Neural progenitor cell (in vitro differentiated cells): ENCODE data around the gene CLDN15. TPM values are rescaled to one million over a fixed set of nuclear protein-coding genes. Genes with fewer than 3 reads are reported as not detected.

Experiments used
- DNase-seq: peaks from one replicate; pipeline ENCODE4 v3.0.0-alpha.2; 2016; ENCODE audit warnings: low spot score
- H2AFZ ChIP-seq: fragments of 200-600 bp; sonication (generic); replicated peaks from 2 replicates; pipeline ENCODE4 v1.6.1; 2016; ENCODE audit warnings: antibody characterized with exemption
- H3F3A ChIP-seq: fragments of 200-600 bp; sonication (generic); 2 replicates; pipeline ENCODE4 v1.6.1; 2016; ENCODE audit warnings: antibody characterized with exemption, low read depth
- H3K27ac ChIP-seq: fragments of 200-600 bp; sonication (generic); 2 replicates; pipeline ENCODE4 v1.5.1; 2016; ENCODE audit warnings: mild to moderate bottlenecking
- H3K27me3 ChIP-seq: fragments of 200-600 bp; sonication (generic); 2 replicates; pipeline ENCODE4 v1.6.1; 2016; ENCODE audit warnings: mild to moderate bottlenecking, moderate library complexity
- H3K36me3 ChIP-seq: fragments of 200-600 bp; sonication (generic); 2 replicates; pipeline ENCODE4 v1.5.1; 2016
- H3K4me1 ChIP-seq: fragments of 200-600 bp; sonication (generic); 2 replicates; pipeline ENCODE4 v1.6.1; 2016; ENCODE audit warnings: mixed run types
- H3K4me2 ChIP-seq: fragments of 200-600 bp; sonication (generic); 2 replicates; pipeline ENCODE4 v1.6.1; 2016
- H3K4me3 ChIP-seq: fragments of 200-600 bp; sonication (generic); 2 replicates; pipeline ENCODE4 v1.5.1; 2016
- H3K79me2 ChIP-seq: fragments of 200-600 bp; sonication (generic); 2 replicates; pipeline ENCODE4 v1.6.1; 2016; ENCODE audit warnings: low read depth
- H3K9ac ChIP-seq: fragments of 200-600 bp; sonication (generic); 2 replicates; pipeline ENCODE4 v1.6.1; 2016
- H3K9me3 ChIP-seq: fragments of 200-600 bp; sonication (generic); 2 replicates; pipeline ENCODE4 v1.5.1; 2016; ENCODE audit warnings: low read depth
- H4K20me1 ChIP-seq: fragments of 200-600 bp; sonication (generic); 2 replicates; pipeline ENCODE4 v1.6.1; 2016; ENCODE audit warnings: low read depth
- H3K27ac Mint-ChIP-seq: 3 replicates; pipeline ENCODE4 v1.8.0; 2021; ENCODE audit warnings: mixed read lengths
- H3K27me3 Mint-ChIP-seq: 2 replicates; pipeline ENCODE4 v1.8.0; 2022; ENCODE audit warnings: low read depth, mild to moderate bottlenecking, inconsistent platforms, moderate library complexity, mixed read lengths; ENCODE audit not compliant: insufficient read depth
- H3K36me3 Mint-ChIP-seq: 3 replicates; pipeline ENCODE4 v1.8.0; 2021; ENCODE audit warnings: mixed read lengths
- H3K4me1 Mint-ChIP-seq: 3 replicates; pipeline ENCODE4 v1.8.0; 2021; ENCODE audit warnings: mixed read lengths
- H3K4me3 Mint-ChIP-seq: 3 replicates; pipeline ENCODE4 v1.8.0; 2021; ENCODE audit warnings: mild to moderate bottlenecking, moderate library complexity, mixed read lengths
- H3K9me3 Mint-ChIP-seq: 3 replicates; pipeline ENCODE4 v1.8.0; 2020; ENCODE audit warnings: mixed read lengths
- CTCF ChIP-seq: fragments of 200-600 bp; sonication (generic); IDR thresholded peaks from 2 replicates; pipeline ENCODE4 v1.5.1; 2017; ENCODE audit warnings: antibody characterized with exemption, mild to moderate bottlenecking
- EZH2 ChIP-seq: fragments of 200-600 bp; sonication (generic); IDR thresholded peaks from 2 replicates; pipeline ENCODE4 v1.6.1; 2017; ENCODE audit warnings: antibody characterized with exemption, mild to moderate bottlenecking, moderate library complexity
- EZH2phosphoT487 ChIP-seq: fragments of 200-600 bp; sonication (generic); IDR thresholded peaks from 2 replicates; pipeline ENCODE4 v1.6.1; 2017; ENCODE audit warnings: antibody characterized with exemption
- total RNA-seq: library from RNA; depleted of rRNA; stranded (reverse); fragments of >200 nt; gene quantifications from 2 replicates; pipeline ENCODE4 v1.2.3, GENCODE V29; 2015; ENCODE audit warnings: low replicate concordance

CLDN15 gene
- total RNA-seq, 1 donor from 2014 or later = 1.2 TPM

GRCh38 chr7:101238226-101239182 lies 902 bp upstream of the CLDN15 start:
- Histone ChIP-seq H4K20me1 (peaks cover 5% of the 10 kb centered on the region), H3K9me3 (no peaks in the 10 kb centered on the region), H3K4me3 (no peak overlapping the region), H3K36me3 (no peaks in the 10 kb centered on the region), H3K27me3 (no peaks in the 10 kb centered on the region), H3K4me2 (no peak overlapping the region), H3K9ac (no peak overlapping the region), H2AFZ (no peak overlapping the region), H3K4me1 (no peaks in the 10 kb centered on the region), H3K79me2 (peaks cover 16% of the 10 kb centered on the region), H3F3A (peaks cover 4% of the 10 kb centered on the region), H3K27ac (no peak overlapping the region)
- H3K4me1 Mint-ChIP-seq = peaks cover 4% of the 10 kb centered on the region
- TF ChIP-seq CTCF (no peak), EZH2 (no peak), EZH2phosphoT487 (no peak)
- peaks cover 4% of the 10 kb centered on the region for H3K27me3 Mint-ChIP-seq
- H3K9me3 Mint-ChIP-seq = no peaks in the 10 kb centered on the region
- no peaks in the 10 kb centered on the region for H3K36me3 Mint-ChIP-seq
- no peak for DNase-seq
- H3K27ac Mint-ChIP-seq = peak overlapping the region; percentile 74
- no peak overlapping the region for H3K4me3 Mint-ChIP-seq

DNA sequence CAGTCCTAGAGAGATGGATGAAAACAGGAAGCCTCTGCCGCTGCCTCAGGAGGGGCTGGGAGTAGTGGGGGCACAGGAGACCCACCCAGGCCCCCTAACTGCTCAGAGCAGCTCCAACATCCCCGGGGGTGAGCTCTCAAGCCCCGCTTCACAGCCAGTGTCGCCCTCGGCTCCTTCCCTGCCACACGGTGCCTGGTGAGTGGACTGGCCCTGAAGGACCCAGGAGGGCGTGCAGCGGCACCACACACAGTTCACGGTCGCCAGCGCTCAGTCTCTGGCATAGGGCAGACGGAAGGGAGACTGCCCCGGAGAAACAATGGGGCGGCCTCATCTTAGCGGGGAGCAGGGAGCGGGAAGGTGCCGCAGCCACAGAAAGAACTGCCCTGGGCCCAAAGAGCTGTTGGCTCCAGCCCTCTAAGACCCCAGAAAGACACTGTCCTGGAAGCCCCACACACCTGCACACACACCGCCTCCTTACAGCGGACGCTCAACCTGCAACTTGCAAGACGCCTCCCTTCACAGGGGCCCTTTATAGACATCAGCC lies 1.2 kb downstream of the CLDN15 start:
- Histone ChIP-seq H3K27me3 (no peaks in the 10 kb centered on the region), H4K20me1 (peaks cover 3% of the 10 kb centered on the region), H3F3A (peaks cover 11% of the 10 kb centered on the region), H2AFZ (no peak overlapping the region), H3K27ac (no peak overlapping the region), H3K4me1 (no peaks in the 10 kb centered on the region), H3K79me2 (no peaks in the 10 kb centered on the region), H3K9ac (no peak overlapping the region), H3K9me3 (no peaks in the 10 kb centered on the region), H3K36me3 (no peaks in the 10 kb centered on the region), H3K4me2 (no peak overlapping the region), H3K4me3 (no peak overlapping the region)
- Mint-ChIP-seq H3K27ac (no peak overlapping the region), H3K27me3 (peaks cover 6% of the 10 kb centered on the region), H3K4me1 (peaks cover 5% of the 10 kb centered on the region), H3K4me3 (no peak overlapping the region), H3K9me3 (no peaks in the 10 kb centered on the region), H3K36me3 (peaks cover 1% of the 10 kb centered on the region)
- no peak for DNase-seq
- TF ChIP-seq CTCF (no peak), EZH2 (no peak), EZH2phosphoT487 (no peak)

GRCh38 chr7:101235522-101235921 lies 2.1 kb downstream of the CLDN15 start:
- Histone ChIP-seq H4K20me1 (peaks cover 4% of the 10 kb centered on the region), H3K36me3 (no peaks in the 10 kb centered on the region), H2AFZ (no peak overlapping the region), H3K4me2 (no peak overlapping the region), H3K9ac (no peak overlapping the region), H3K27ac (no peak overlapping the region), H3F3A (peaks cover 11% of the 10 kb centered on the region), H3K4me1 (no peaks in the 10 kb centered on the region), H3K27me3 (no peaks in the 10 kb centered on the region), H3K9me3 (no peaks in the 10 kb centered on the region), H3K4me3 (no peak overlapping the region), H3K79me2 (no peaks in the 10 kb centered on the region)
- H3K4me1 Mint-ChIP-seq = peaks cover 5% of the 10 kb centered on the region
- no peaks in the 10 kb centered on the region for H3K9me3 Mint-ChIP-seq
- DNase-seq = no peak
- no peak for TF ChIP-seq CTCF
- no peak for TF ChIP-seq EZH2phosphoT487
- TF ChIP-seq EZH2 = no peak
- peaks cover 6% of the 10 kb centered on the region for H3K27me3 Mint-ChIP-seq
- no peak overlapping the region for H3K27ac Mint-ChIP-seq
- no peak overlapping the region for H3K4me3 Mint-ChIP-seq
- H3K36me3 Mint-ChIP-seq = peaks cover 1% of the 10 kb centered on the region
